ENCODE data around the gene ERGIC1.

DNA sequence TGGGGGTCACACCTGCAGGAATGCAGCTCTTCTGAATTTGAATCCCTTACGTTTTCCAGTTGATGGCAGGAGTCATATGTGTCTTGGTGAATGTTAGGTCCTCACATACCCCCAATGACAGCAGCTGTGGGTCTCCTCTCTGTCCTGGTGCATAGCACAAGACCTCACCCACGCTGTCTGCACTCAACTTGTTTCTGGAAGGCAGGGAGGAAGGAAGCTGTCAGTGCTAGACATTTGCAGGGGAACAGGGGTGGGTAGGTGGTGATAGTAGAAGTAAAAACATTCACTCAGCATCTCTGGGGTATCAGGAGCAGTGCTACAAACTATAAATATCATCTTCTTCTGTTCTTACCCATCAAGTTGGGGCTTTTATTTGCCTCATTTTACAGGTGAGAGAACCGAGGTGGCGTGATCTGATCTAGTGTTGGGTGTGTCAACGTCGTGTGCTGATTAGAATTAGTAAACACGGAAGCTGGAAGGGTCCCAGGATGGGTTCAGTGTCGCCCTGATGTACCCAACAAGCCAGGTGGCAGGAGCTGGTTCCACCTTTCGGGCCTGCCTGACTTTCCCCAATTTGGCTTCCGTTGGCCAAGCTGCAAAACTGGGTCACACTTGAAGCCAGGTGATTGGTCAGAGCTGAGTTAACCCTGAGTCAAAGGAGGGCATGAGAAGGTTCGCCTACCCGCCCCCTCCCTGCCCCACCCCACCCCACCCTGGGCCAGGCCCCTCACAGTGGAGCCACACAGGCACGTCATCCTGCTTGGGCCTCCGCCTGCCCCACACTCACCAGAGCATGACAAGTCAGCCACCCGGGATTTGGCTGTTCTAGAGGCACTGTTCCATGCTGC is 15.8 kb downstream of the ERGIC1 start:
- TF ChIP-seq POLR2A (IDR thresholded peaks at IDR 0.05): no peak
- TF ChIP-seq, protein P1, sequence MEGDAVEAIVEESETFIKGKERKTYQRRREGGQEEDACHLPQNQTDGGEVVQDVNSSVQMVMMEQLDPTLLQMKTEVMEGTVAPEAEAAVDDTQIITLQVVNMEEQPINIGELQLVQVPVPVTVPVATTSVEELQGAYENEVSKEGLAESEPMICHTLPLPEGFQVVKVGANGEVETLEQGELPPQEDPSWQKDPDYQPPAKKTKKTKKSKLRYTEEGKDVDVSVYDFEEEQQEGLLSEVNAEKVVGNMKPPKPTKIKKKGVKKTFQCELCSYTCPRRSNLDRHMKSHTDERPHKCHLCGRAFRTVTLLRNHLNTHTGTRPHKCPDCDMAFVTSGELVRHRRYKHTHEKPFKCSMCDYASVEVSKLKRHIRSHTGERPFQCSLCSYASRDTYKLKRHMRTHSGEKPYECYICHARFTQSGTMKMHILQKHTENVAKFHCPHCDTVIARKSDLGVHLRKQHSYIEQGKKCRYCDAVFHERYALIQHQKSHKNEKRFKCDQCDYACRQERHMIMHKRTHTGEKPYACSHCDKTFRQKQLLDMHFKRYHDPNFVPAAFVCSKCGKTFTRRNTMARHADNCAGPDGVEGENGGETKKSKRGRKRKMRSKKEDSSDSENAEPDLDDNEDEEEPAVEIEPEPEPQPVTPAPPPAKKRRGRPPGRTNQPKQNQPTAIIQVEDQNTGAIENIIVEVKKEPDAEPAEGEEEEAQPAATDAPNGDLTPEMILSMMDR (IDR thresholded peaks at IDR 0.05): no peak

Data from body of pancreas (tissue), 4 donors.